Peyer's patch (tissue), 4 donors: Measurements from ENCODE around the gene NPLOC4.

Experiments
- POLR2A ChIP-seq, 2 donors: fragments of 450-650 bp; IDR thresholded peaks; one replicate each; pipeline ENCODE4 v1.5.1; 2017; ENCODE audit warnings: antibody characterized with exemption in 2 of 2, mild to moderate bottlenecking in 2 of 2, moderate library complexity in 2 of 2
- TF ChIP-seq, protein P1 (sequence below), 6 experiments: fragments of 450-650 bp in 4 of 6; fragments of 200-600 bp in 2 of 6; sonication (generic) in 1 of 6; IDR thresholded peaks; one replicate each; pipeline ENCODE4 v1.5.1; 2017 to 2019; ENCODE audit warnings: antibody characterized with exemption in 6 of 6, mild to moderate bottlenecking in 3 of 6, moderate library complexity in 1 of 6

DNA sequence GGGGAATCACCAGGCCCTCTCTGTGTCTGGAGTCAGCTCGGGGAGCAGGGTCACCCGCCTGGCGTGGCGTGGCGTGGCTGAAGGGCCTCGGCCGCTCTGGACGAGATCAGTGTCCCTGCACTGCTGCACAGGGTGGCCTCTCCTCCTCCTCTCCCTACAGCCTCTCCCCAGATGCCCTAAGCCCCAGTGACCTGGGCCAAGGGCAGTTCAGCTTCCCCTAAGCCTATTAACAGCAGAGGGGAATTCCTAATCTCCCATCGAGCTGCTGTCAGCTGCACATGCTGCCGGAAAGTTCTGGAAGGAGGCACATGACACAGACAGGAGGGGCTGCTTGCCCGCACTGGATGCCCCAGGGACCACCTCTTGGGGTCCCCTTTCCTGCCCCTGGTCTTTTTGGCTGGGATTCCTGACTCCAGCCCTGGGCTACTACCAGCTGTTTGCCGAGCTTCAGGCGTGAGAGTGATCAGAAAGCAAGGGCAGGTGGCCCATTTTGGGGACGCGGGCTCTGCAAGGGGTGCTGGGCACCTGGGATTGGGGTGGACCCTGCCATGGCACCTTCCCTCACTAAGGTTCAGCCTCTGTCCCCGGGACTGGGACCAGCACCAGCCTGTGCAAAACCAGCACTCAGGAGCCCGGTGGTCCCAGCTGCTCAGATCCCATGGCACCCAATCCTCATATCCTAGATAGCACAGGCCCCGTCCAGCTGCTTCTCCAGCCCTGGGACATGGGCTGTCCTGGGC lies 18.6 kb upstream of the NPLOC4 start:
- TF ChIP-seq, protein P1, sequence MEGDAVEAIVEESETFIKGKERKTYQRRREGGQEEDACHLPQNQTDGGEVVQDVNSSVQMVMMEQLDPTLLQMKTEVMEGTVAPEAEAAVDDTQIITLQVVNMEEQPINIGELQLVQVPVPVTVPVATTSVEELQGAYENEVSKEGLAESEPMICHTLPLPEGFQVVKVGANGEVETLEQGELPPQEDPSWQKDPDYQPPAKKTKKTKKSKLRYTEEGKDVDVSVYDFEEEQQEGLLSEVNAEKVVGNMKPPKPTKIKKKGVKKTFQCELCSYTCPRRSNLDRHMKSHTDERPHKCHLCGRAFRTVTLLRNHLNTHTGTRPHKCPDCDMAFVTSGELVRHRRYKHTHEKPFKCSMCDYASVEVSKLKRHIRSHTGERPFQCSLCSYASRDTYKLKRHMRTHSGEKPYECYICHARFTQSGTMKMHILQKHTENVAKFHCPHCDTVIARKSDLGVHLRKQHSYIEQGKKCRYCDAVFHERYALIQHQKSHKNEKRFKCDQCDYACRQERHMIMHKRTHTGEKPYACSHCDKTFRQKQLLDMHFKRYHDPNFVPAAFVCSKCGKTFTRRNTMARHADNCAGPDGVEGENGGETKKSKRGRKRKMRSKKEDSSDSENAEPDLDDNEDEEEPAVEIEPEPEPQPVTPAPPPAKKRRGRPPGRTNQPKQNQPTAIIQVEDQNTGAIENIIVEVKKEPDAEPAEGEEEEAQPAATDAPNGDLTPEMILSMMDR (IDR thresholded peaks at IDR 0.05), result no peak
- no peak for TF ChIP-seq POLR2A (IDR thresholded peaks at IDR 0.05)
